Measurements from ENCODE around the gene ARRB1.
A peak's percentile ranks its signal among the peaks of the same experiment; 100 is the strongest.
"Not testable (repeated sequence)": the region's sequence is repeated elsewhere in the genome, so short reads cannot be mapped to it uniquely, and the experiment has no call there.

Gene ARRB1

DNA sequence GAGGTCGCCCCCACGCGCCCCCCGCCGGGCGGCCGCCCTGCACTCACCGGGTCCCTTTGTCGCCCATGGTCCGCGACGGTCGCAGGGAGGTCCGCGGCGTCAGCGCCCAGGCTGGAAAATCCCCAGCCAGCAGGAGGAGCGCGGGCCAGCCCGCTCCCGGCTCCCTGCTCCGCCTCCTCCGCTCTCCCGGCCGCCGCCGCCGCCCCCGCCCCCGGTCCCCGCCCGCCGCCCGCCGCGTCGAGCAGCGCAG is at the start of gene ARRB1:
TSS of gene ARRB1 (minus strand) at position 121 of the 250 bp plus-strand sequence. CDS start at position 67, 54 bp downstream.
- no peak for DNase-seq

DNA sequence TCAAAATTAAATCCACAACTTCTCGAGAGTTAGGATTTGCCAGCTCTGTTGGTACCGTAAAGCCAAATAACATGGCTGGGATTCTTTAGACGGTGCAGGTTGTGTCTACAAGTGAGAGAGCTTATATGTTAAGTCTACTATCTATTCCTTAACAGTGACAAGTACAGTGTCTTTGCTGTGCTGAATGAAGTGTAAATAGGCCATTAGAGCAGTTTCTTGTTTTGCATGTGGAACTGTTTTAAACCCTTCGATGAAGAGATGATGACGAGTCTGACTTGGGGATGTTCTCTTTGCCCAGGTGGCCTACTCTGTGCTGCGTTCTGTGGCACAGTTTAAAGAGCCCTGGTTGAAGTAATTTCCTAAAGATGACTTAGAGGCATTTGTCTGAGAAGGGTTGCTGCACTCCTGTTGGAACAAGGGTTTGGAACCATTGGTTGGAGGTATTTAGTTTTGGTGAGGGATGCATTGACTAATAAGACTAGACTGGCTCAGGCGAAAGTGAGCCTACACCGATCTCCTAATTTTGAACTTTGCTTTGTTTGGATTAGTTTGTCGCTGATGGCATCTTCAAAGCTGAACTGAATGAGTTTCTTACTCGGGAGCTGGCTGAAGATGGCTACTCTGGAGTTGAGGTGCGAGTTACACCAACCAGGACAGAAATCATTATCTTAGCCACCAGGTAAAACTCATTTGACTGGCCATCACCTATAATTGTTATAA is 48.8 kb upstream of the ARRB1 start:
- peak in 1 of 2 donors; percentile 42 for DNase-seq

DNA sequence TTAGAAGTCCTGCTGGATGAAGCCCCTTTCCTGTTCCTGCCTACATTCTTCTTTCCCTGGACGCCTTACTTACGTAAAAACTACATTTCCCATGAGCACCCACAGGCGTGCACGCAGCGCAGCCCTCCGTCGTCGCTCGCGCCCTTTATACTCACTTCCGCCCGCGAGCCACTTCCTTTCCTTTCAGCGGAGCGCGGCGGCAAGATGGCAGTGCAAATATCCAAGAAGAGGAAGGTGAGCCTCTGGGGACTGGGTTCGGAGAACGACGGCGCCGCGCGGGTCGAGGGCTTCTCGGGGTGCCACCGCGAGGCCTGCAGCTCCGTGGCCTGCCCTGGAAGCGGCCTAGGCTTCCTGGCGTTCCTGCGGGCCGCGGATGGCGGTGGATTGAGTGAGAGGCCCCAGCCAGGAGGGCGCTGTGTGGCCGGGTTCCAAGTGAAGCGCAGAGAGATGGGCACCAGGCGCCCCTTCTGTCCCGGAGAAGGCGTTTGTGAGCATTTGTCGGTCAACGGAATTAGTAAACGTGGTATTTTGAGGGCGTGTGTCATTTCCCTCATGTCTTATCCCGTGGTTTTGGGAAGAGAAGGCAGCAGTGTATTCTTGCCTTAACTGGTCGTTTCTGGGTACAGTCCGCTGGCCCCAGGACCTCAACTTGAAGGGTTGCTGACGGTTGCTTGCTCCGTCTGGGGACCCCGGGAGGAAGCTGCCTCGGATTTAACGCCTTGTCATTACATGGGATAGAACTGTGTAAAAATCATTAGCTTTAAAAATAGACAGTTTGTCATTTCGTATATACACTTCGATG is 48.1 kb upstream of the ARRB1 start, which contains the start of gene RPS3:
TSS of gene RPS3 (plus strand) at position 175 of the 802 bp plus-strand sequence. CDS start at position 205, 30 bp downstream.
- peak; percentile 90 to 91 for DNase-seq

DNA sequence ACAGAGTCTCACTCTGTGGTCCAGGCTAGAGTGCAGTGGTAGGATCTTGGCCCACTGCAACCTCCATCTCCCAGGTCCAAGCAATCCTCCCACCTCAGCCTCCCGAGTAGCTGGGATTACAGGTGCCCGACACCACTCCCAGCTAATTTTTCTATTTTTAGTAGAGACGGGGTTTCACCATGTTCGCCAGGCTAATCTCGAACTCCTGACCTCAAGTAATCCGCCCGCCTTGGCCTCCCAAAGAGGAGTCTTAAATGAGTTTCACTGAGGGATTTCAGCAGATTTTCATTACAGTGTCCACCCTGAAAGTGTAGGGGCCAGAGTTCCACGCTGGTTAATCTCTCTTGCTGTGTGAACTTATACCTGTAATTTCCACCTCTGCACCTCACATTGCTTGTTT is 47.4 kb upstream of the ARRB1 start:
- no peak for DNase-seq

DNA sequence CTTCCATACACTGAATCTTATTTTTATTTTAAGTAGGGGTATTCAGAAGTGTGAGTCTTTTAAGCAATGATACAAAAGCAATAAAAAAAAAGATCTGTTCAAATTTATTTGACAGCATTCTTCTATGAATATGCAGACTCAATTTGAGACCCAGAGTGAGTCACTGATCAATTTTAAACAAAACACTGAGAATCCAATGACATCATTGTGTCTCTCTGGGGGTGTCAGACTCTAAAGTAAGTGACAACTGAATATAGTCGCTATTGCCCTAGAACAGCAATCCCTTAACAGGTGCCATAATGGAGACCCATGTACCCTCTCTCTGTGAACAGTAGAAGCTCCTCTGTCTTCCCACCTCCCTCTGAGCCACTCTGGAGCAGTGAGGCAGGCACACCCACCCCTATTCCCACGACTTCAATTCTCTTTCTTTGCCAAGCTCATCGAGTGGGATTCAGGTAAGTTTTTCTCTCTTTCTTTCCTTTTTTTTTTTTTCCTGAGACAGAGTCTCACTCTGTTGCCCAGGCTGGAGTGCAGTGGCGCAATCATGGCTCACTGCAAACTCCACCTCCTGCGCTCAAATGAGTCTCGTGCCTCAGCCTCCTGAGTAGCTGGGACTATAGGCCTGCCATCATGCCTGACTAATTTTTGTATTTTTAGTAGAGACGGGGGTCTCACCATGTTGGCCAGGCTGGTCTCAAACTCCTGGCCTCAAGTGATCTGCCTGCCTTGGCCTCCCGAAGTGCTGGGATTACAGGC is 42.8 kb upstream of the ARRB1 start:
- no peak for DNase-seq

DNA sequence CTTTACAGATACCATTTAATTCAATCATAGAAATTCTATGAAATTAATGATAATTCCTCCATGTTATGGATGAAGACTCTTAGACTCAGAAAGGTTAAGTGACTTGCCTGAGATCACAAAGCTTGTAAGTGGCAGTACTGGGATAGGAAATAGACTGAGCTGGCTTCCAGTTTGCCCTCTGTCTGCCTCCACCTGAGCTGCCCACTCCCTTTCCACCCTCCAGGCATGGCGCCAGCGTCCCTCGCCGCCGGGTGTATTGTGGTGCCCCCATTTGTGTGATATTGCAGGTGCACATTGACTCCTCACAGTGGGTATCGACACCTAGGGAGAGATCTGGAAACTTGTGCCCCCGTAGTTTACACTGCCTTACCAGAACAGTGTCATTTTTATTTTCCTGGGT is 38.5 kb upstream of the ARRB1 start:
- DNase-seq, result no peak

DNA sequence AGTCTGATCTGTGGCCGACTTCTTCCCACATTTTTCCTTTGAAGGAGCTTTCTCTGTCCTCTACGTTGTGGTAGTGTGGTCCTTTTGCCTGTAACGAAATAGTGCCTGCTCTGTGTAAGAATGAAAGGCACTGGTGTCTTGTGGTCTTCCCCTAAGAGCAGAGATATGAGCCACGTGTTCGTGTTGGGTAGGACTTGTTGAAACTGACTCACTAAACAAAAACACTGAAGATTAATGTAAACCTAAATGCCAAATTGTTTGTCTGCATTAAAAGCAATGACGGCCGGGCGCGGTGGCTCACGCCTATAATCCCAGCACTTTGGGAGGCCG is 37.8 kb upstream of the ARRB1 start:
- DNase-seq, result no peak

DNA sequence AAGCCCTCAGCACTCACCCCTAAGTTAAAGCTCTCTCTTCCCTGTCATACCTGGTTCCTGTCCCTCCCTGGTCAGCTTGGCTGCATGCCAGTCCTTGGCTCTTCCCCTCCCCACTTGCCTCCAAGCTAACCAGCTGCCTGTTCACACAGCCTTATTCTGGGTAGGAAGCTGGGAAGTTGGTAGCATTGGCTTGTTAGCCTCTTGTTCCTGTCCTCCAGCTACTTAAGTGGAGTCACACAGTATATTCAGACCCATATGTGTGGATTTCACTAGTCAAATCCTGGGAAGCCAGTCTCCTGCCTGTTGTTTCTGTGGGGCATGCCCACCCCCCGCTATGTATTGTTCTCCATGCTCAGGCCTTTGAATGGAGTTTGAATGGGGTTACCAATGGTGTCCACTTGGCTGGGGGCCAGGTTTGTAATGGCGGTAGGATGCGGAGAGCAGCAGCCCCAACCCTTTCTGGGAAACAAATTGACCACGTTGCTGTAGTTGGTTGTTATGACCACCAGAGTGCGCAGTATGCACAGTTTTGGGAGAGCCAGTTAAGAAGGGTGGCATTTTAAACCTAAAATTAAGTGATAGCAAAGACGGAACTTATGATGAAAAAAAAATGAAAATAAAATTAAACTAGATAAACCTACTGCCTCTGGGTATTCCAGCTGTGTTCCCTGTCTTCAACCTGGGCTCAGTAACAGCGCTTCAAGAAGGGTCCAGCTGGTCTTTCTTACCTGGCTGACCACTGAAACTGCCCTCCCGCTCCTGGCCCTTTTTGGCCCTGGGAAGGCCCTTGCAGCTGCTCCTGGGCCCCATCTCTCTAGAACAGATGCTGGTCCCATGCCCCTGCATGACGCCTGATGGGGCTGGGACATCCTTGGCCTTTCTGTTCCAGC is 37.2 kb upstream of the ARRB1 start:
- DNase-seq, result peak; percentile 81 to 85

DNA sequence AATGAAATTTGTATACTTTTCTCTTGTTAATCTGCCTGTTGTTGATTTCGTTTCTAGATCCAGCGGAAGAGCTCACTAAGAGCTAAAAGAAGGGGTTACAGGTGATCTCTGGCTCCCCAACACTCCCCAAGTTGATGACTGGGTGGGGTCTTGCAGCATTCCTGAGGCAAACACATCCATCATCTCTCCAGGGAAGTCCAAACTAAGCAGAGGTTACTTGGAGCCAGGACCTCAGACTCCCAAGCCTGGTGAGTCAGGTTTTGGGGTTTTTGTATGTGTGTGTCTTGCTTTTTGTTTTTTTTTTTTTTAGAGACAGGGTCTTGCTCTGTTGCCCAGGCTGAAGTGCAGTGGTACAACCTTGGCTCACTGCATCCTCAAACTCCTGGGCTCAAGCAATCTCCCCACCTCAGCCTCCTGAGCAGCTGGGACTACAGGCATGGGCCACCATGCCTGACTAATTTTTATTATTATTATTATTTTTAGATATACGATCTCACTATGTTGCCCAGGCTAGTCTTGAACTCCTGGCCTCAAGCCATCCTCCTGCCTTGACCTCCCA is 36.4 kb upstream of the ARRB1 start:
- no peak for DNase-seq

DNA sequence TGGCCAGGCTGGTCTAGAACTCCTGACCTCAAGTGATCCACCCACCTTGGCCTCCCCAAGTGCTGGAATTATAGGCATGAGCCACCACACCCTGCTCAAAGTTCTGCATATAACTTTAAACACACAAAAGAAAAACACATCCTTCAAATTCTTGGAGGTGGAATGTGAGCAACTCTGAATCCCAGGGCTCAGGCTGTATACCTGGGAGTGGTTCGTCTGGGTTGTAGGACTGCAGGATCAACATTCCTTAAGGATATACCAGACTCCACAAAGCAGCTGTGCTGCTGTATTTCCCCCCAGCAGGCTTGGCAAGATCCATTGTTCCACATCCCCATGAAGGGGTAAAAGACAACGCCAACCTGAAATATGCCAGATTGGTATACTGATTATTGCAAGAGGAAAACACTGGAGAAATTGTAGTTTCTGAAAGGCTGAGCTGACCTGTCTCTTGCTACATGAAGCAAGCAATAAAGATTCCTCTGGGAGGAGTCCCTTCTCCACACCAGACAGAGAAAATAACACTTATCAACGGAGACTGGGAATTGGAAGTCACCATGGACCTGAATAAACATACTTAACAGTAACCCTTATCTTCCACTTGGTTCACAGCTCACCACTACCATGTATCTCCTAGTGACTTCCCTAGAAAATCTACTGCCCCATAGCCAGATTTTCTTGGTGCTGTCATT is 35.6 kb upstream of the ARRB1 start:
- DNase-seq, result no peak

DNA sequence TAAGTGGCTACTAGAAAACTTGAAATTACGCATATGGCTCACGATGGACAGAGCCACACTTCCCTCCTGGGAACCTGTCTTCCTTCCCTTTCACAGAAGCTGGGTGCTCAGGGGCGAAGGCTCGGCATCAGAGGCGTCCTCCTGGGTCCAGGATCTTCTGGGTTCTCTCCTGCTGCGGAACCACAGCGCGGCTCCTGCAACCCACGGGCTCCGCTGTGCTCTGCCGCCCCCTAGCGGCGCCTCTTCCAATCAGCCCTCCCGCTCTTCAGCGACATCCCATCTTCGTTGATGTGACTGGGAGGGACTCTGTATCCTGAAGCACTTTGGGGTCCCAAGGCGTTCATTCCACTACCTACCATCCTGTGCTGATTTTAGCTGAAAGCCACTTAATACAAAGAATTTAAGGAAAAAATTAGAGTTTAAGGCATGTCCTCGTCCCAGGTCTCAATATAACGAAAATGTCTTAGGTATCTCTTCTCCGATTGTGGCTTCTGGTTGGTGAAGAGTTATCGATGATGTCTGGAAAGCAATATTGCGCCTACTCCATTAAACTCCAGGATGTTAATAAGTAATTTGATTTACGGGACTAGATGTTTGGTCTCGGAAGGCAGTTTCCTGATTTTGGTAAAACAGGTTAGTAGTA is 33.1 kb upstream of the ARRB1 start:
- peak; percentile 75 to 77 for DNase-seq

DNA sequence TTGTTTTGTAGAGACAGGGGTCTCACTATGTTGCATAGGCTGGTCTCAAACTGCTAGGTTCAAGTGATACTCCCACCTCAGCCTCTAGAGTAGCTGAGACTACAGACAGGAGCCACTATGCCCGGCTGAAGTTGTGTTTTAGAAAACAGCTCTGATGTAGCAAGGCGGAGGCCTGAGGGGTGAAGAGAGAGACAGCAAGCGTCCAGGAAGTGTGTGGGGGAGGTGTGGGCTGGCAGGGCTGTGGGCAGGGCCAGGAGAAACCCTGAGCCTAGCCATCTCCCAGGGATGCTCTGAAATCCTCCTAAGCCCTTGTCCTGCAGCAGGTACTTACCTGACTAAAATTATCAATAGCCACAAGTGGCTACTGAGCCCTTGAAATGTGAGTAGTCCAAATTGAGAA is 31.8 kb upstream of the ARRB1 start:
- peak; percentile 47 to 54 for DNase-seq

DNA sequence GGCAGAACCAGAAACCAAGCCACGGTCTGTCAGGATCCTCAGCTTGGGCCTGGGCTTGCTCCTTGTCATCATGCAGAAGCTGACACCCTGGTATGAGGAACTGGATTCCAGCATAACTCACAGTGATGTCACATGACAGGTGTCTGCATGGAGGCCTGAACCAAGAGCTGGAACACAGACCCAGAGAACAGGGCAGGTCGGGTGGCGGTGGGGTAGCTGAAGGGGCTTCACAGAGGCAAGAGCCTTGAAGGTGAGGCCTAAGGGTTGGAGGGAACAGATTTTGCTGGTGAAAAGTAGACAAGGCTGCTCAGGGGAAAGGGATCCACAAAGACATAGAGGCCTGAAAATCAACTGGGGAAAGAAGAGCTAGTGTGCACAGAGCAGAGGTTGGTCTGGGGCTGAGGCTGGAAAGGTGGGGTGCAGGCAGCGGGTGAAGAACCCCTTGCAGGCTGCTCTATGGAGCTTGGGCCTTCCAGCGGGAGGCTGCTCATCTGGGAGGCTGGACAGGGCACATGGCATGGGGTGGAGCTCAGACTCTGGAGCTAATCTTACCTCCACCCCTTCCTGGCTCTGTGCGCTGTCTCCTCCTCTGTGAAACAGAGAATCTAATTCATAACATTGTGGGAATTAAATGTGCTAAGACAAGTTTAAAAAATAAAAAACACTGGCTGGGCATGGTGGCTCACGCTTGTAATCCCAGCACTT is 29.4 kb upstream of the ARRB1 start:
- DNase-seq, result peak in 1 of 2 donors; percentile 35

DNA sequence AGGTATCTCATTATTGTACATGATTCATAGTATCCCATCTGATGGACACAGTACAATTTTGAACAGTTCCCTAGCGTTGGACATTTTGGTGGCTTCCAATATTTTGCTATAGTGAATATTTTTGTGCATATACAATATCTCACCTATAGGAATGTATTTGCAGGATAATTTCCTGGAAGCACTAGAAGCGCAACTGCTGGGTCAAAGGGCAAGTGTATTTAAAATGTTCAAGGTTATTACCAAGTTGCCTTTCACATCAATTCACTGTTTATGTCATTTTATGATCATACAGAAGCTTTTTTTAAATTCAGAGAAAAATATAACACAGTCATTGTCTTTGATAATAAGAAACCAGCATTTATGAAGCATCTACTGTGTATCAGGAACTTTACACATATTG is 28.8 kb upstream of the ARRB1 start:
- DNase-seq, result no peak

DNA sequence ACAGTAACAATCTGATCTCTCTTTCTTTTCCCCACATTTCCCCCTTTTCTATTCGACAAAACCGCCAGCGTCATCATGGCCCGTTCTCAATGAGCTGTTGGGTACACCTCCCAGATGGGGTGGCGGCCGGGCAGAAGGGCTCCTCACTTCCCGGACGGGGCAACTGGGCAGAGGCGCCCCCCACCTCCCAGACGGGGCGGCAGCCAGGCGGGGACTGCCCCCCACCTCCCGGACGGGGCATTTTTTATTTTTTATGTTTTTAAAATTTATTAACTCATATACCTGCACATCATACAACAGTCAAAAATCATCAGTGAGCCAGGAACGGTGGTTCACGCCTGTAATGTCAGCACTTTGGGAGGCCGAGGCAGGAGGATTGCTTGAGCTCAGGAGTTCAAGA is 27.3 kb upstream of the ARRB1 start:
- DNase-seq, result not testable (repeated sequence)

DNA sequence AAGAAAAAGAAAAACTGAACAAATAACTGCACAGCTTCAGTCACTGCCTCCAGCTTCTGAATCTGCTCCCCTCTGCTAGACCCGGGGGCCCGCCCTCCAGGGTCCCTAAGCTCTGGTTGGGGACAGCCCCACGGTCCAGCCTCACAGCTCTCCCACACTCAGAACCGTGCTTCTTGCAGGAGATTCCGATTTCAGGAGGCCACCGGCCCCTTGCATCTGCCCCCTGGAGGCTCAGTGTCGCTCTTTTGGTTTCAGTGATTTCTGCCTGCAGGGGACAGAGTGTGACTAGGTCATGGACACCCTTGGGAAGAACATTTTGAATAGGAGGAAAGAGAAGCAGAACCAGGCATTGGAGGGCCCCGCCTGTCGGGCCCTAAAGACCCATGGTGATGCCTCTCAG is 24.7 kb upstream of the ARRB1 start:
- DNase-seq, result no peak

DNA sequence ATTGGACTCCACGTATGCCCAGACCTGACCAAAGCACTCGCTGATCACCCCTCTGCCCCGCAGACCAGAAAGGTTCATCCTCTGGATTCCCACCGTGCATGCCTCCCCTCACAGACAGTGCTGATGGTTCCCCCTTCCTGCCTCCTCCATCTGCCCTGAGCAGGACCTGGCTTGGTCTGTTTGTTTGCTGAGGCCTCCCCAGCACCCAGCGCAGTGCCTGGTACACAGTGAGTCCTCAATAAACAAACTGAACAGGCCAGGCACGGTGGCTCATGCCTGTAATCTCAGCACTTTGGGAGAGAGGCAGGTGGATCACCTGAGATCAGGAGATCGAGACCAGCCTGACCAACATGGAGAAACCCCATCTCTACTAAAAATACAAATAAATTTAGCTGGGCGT is 24.2 kb upstream of the ARRB1 start:
- no peak for DNase-seq

DNA sequence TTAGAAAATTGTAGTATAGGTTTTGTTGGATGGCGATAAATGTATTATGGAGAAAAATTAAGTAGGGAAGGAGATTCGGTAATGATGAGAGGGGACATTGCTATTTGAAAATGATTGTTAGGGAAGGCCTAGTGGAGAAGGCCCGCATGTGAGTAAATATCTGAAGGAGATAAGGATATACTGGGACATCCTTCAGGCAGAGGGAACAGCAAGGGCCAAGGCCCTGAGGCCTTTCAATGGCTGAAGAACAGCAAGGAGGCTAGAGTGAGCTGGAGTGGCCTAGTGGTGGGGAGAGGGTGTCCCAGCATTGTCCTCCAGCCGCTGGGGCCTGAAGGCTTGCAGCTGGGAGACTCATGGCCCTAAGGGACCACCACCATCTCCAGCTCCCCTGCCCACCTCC is 23.2 kb upstream of the ARRB1 start:
- no peak for DNase-seq

DNA sequence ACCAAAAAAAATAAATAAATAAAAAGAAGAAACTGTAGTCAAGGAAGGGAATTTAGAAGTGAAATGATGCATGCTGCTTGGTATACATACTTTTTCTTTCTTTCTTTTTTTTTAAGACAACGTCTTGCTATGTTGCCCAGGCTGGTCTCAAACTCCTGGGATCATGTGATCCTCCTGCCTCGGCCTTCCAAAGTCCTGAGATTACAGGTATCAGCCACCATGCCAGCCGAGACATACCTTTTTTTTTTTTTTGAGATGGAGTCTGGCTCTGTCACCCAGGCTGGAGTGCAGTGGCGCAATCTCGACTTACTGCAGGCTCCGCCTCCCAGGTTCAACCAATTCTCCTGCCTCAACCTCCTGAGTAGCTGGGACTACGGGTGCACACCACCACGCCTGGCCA is 21.7 kb upstream of the ARRB1 start:
- DNase-seq, result no peak

DNA sequence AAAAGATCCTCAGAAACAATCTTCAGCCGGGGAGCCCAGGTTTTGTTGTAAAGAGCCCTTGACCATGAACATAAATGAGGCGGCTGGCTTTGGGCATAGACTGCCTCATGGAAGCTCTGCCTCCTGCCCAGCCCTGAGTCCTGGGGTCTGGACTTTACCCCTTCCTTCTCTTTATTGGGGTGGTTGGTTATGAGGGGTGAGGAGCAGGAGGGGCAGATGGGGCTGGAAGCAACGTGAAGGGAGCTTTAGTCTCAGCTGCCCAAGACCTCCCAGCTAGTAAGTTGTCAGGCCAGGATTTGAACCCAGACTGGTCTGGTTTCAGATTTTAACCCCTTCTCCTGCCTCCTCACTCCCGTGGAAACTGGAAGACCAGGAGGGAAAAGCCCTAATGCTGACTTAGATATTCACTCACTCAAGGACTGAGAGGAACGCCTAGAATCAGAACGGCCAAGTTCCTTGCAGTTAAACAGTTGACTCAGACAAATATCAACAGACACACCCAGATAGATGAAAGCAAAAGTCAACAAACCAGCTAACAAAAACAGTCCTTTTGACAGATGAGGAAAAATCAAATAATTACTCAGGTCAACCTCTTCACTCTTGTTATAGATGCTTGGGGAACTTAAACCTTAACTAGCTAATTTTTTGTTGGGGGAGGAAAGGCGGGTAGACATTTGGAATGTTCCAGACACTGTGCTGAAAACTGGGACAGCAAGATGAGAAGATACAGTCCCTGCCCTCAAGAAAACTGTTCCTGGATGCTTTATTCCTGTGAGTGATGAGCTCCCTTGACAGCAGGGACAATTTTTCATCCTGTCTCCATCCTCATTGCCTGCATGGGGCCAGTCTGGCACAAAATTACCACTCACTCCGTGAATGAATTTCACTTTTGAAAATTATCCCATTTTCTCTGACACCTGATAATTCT is 20.8 kb upstream of the ARRB1 start:
- no peak for DNase-seq

Data from CD4-positive, alpha-beta T cell treated with Interleukin-4 for 1 hour (primary cell).